MCF 10A (cell line): ENCODE results near the gene GPR84. TPM values are rescaled to one million over a fixed set of nuclear protein-coding genes. Genes with fewer than 3 reads are reported as not detected.

Experiments used
- BruUV-seq: library from RNA; stranded (reverse); fragments of 400-500 nt; replicated peaks from 2 replicates; lab custom pipeline; 2021; lab: Mats Ljungman, UMichigan
- CTCF ChIA-PET: fragments of 300-600 bp; sonication (Branson Sonifier 250); formaldehyde crosslinking; extraction: SDS; loops from one replicate; lab custom pipeline; 2021; ENCODE audit warnings: antibody characterized with exemption, inconsistent platforms; lab: Yijun Ruan, JAX
- POLR2A ChIA-PET: fragments of 300-600, 350-650 bp; sonication (Branson Sonifier 250); formaldehyde crosslinking; extraction: SDS; loops from one replicate; lab custom pipeline; 2020; ENCODE audit warnings: antibody characterized with exemption, inconsistent platforms; lab: Yijun Ruan, JAX
- DNase-seq: peaks from one replicate; pipeline ENCODE4 v3.0.0-alpha.2; 2018; ENCODE audit not compliant: unreplicated experiment
- H3K27ac Mint-ChIP-seq: one replicate; pipeline ENCODE4 v1.8.0; 2022; ENCODE audit warnings: mild to moderate bottlenecking, low read depth, mixed read lengths; ENCODE audit not compliant: unreplicated experiment
- H3K27me3 Mint-ChIP-seq: one replicate; pipeline ENCODE4 v1.8.0; 2022; ENCODE audit warnings: mixed read lengths; ENCODE audit not compliant: insufficient read depth, unreplicated experiment
- H3K36me3 Mint-ChIP-seq: one replicate; pipeline ENCODE4 v1.8.0; 2022; ENCODE audit warnings: mild to moderate bottlenecking, moderate library complexity, mixed read lengths; ENCODE audit not compliant: insufficient read depth, unreplicated experiment
- H3K4me1 Mint-ChIP-seq: one replicate; pipeline ENCODE4 v1.8.0; 2022; ENCODE audit warnings: mixed read lengths; ENCODE audit not compliant: insufficient read depth, unreplicated experiment
- H3K4me3 Mint-ChIP-seq: one replicate; pipeline ENCODE4 v1.8.0; 2022; ENCODE audit warnings: mild to moderate bottlenecking, moderate library complexity, mixed read lengths; ENCODE audit not compliant: unreplicated experiment
- H3K9me3 Mint-ChIP-seq: one replicate; pipeline ENCODE4 v1.8.0; 2022; ENCODE audit warnings: mixed read lengths; ENCODE audit not compliant: unreplicated experiment
- CTCF ChIP-seq: fragments of 200-600 bp; IDR thresholded peaks from one replicate; pipeline ENCODE4 v1.8.0; 2022; ENCODE audit warnings: antibody characterized with exemption, mild to moderate bottlenecking; ENCODE audit not compliant: unreplicated experiment
- intact Hi-C: fragments of 100-400 bp; cut with micrococcal nuclease; formaldehyde crosslinking; loops from 2 replicates; pipeline ENCODE4 v1.14.1; 2022
- total RNA-seq: library from RNA; stranded (reverse); gene quantifications from 2 replicates; pipeline ENCODE4 v1.2.3, GENCODE V29; 2022

Gene GPR84
- total RNA-seq, 1 experiment from 2014 or later = not detected

- no peak overlapping the region for H3K27ac Mint-ChIP-seq
- CTCF ChIA-PET = interaction anchor here (0.6 to 5.8 kb wide), 10 partner anchors 7 to 123 kb away, joined by 3 to 109 read pairs (median 4); no protein-coding TSS in a partner anchor
- H3K27me3 Mint-ChIP-seq = no peaks in the 10 kb centered on the region
- H3K9me3 Mint-ChIP-seq = no peaks in the 10 kb centered on the region
- intact Hi-C loops = no loop called here
- peaks cover 49% of the 10 kb centered on the region for H3K4me1 Mint-ChIP-seq
- BruUV-seq = no TSS peak
- H3K36me3 Mint-ChIP-seq = no peaks in the 10 kb centered on the region
- no peak for DNase-seq
- TF ChIP-seq CTCF = no peak
- POLR2A ChIA-PET = no interaction called here
- peak overlapping the region; percentile 11 for H3K4me3 Mint-ChIP-seq
Measured at GRCh38 chr12:54373649-54374561, 9.6 kb upstream of the GPR84 start.

GRCh38 chr12:54372113-54372806 is 8.0 kb upstream of the GPR84 start:
- ChIA-PET CTCF (interaction anchor here (0.6 to 5.8 kb wide), 15 partner anchors 8 to 717 kb away, joined by 3 to 109 read pairs (median 6); no protein-coding TSS in a partner anchor), POLR2A (interaction anchor here (0.6 kb wide), 1 partner anchor 150 kb away, joined by 4 read pairs; no protein-coding TSS in a partner anchor)
- Mint-ChIP-seq H3K4me1 (peaks cover 48% of the 10 kb centered on the region), H3K36me3 (no peaks in the 10 kb centered on the region), H3K27ac (no peak overlapping the region), H3K27me3 (no peaks in the 10 kb centered on the region), H3K4me3 (no peak overlapping the region), H3K9me3 (no peaks in the 10 kb centered on the region)
- TF ChIP-seq CTCF = no peak
- DNase-seq = no peak
- no TSS peak for BruUV-seq
- intact Hi-C loops = no loop called here

GRCh38 chr12:54371328-54372112 is 7.2 kb upstream of the GPR84 start:
- Mint-ChIP-seq H3K36me3 (no peaks in the 10 kb centered on the region), H3K4me3 (no peak overlapping the region), H3K27ac (no peak overlapping the region), H3K4me1 (peaks cover 48% of the 10 kb centered on the region), H3K27me3 (no peaks in the 10 kb centered on the region), H3K9me3 (no peaks in the 10 kb centered on the region)
- TF ChIP-seq CTCF = no peak
- CTCF ChIA-PET = interaction anchor here (0.5 to 5.8 kb wide), 30 partner anchors 9 to 170 kb away, joined by 3 to 109 read pairs (median 5); partner anchors contain the start of genes HNRNPA1 and ZNF385A
- DNase-seq = peak; percentile 51
- BruUV-seq = no TSS peak
- intact Hi-C loops = no loop called here
- POLR2A ChIA-PET = interaction anchor here (1.6 to 2.0 kb wide), 2 partner anchors 8 to 92 kb away, joined by 6 to 20 read pairs; partner anchors contain the start of genes CBX5 and HNRNPA1
